OCI-LY7 (cell line): Measurements from ENCODE around the gene ANO10. TPM values are rescaled to one million over a fixed set of nuclear protein-coding genes. Genes with fewer than 3 reads are reported as not detected.

Experiments
- BruUV-seq: library from RNA; stranded (reverse); fragments of 400-500 nt; replicated peaks from 2 replicates; lab custom pipeline; 2021; lab: Mats Ljungman, UMichigan
- CTCF ChIA-PET: fragments of 300-600 bp; sonication (Branson Sonifier 250); formaldehyde crosslinking; loops from one replicate; lab custom pipeline; 2022; ENCODE audit warnings: antibody characterized with exemption; ENCODE audit not compliant: unreplicated experiment; lab: Charles Lee
- POLR2A ChIA-PET: fragments of 300-600 bp; sonication (Branson Sonifier 250); formaldehyde crosslinking; loops from one replicate; lab custom pipeline; 2022; ENCODE audit warnings: antibody characterized with exemption; lab: Charles Lee
- DNase-seq: peaks from one replicate; pipeline ENCODE4 v3.0.0-alpha.2; 2015; ENCODE audit warnings: low spot score
- H2AFZ ChIP-seq: fragments of 200-600 bp; sonication (generic), shearing (Covaris generic); 2 replicates; pipeline ENCODE4 v1.6.1; 2014; ENCODE audit warnings: mild to moderate bottlenecking, antibody characterized with exemption, low read length, moderate library complexity
- H3K27ac ChIP-seq: fragments of 200-600 bp; sonication (generic); 2 replicates; pipeline ENCODE4 v1.5.1; 2014; ENCODE audit warnings: mixed run types, low read depth, mild to moderate bottlenecking, moderate library complexity, low read length, inconsistent platforms; ENCODE audit not compliant: poor library complexity, severe bottlenecking
- H3K36me3 ChIP-seq: fragments of 200-600 bp; sonication (generic); 2 replicates; pipeline ENCODE4 v1.6.1; 2014; ENCODE audit warnings: mild to moderate bottlenecking, antibody characterized with exemption, low read length, moderate library complexity, mixed read lengths; ENCODE audit not compliant: insufficient read depth
- H3K4me1 ChIP-seq: fragments of 200-600 bp; sonication (generic); 2 replicates; pipeline ENCODE4 v1.5.1; 2014; ENCODE audit warnings: mild to moderate bottlenecking, low read length; ENCODE audit not compliant: insufficient read depth, poor library complexity, severe bottlenecking
- H3K4me2 ChIP-seq: fragments of 200-600 bp; sonication (generic); 2 replicates; pipeline ENCODE4 v1.6.1; 2014; ENCODE audit warnings: mild to moderate bottlenecking, low read length
- H3K4me3 ChIP-seq: fragments of 200-600 bp; sonication (generic); 2 replicates; pipeline ENCODE4 v1.5.1; 2014; ENCODE audit warnings: mild to moderate bottlenecking, low read depth, low read length; ENCODE audit not compliant: poor library complexity, severe bottlenecking
- H3K79me2 ChIP-seq: fragments of 200-600 bp; sonication (generic); 2 replicates; pipeline ENCODE4 v1.6.1; 2016; ENCODE audit warnings: low read depth, mild to moderate bottlenecking, low read length, moderate library complexity, mixed read lengths; ENCODE audit not compliant: insufficient read depth
- H3K9me2 ChIP-seq: fragments of 200-600 bp; sonication (generic); 2 replicates; pipeline ENCODE4 v1.6.1; 2016; ENCODE audit warnings: mild to moderate bottlenecking, low read length, mixed read lengths; ENCODE audit not compliant: insufficient read depth
- H3K9me3 ChIP-seq: fragments of 200-600 bp; sonication (generic); 2 replicates; pipeline ENCODE4 v1.6.1; 2014; ENCODE audit warnings: mild to moderate bottlenecking, mixed run types, low read length, mixed read lengths
- H4K20me1 ChIP-seq: fragments of 200-600 bp; sonication (generic); 2 replicates; pipeline ENCODE4 v1.6.1; 2014; ENCODE audit warnings: mild to moderate bottlenecking, antibody characterized with exemption, low read length, moderate library complexity, mixed read lengths; ENCODE audit not compliant: insufficient read depth
- EZH2phosphoT487 ChIP-seq: fragments of 200-600 bp; sonication (generic); IDR thresholded peaks from 2 replicates; pipeline ENCODE4 v1.6.1; 2018; ENCODE audit warnings: low read depth, borderline replicate concordance, mild to moderate bottlenecking, mixed run types, antibody characterized with exemption, low read length, moderate library complexity, mixed read lengths
- intact Hi-C: fragments of 100-400 bp; cut with micrococcal nuclease; formaldehyde crosslinking; loops from one replicate; pipeline ENCODE4 v1.10.0; 2022; ENCODE audit not compliant: unreplicated experiment
- total RNA-seq, 2 experiments: library from RNA; depleted of rRNA in 1 of 2; stranded (reverse); fragments of >200 nt in 1 of 2; shearing (Covaris generic) in 1 of 2; gene quantifications; 2 replicates each; pipeline ENCODE4 v1.2.3, GENCODE V29; 2014 to 2022
- TF ChIP-seq, protein P1 (sequence below): fragments of 200-600 bp; sonication (generic); conservative IDR thresholded peaks from 2 replicates; pipeline ENCODE4 v1.5.1; 2014; ENCODE audit warnings: mild to moderate bottlenecking, antibody characterized with exemption, low read length, moderate library complexity, mixed read lengths

Gene ANO10
- total RNA-seq, 2 experiments from 2014 or later, result 2.2 to 5.8 TPM

DNA sequence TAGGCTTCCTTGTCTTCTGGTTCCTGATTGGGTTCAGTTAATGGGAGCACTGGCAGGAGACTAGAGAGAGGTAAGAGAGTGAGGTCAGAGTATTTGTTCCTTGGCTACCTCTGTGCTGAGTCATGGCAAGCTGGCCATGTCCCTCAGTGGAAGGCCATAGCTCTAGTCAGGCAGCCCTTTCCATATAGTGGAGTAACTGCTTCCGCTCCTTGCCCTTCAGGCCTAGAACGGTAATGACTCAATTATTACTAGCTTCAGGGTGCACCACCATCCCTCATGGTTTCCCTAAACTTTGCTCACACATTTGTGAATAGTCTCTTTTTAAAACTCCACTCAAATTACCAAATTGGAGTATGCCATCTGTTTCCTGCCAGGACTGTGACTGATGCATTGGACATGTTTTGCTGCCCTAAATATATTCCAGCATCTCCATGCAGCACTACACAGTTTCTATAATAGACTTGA, 10.5 kb upstream of the ANO10 start:
- intact Hi-C loops, result no loop called here
- no peak overlapping the region for H3K27ac ChIP-seq
- H3K4me3 ChIP-seq, result no peak overlapping the region
- no peaks in the 10 kb centered on the region for H3K79me2 ChIP-seq
- no peaks in the 10 kb centered on the region for H3K9me3 ChIP-seq
- POLR2A ChIA-PET, result no interaction called here
- TF ChIP-seq, protein P1, sequence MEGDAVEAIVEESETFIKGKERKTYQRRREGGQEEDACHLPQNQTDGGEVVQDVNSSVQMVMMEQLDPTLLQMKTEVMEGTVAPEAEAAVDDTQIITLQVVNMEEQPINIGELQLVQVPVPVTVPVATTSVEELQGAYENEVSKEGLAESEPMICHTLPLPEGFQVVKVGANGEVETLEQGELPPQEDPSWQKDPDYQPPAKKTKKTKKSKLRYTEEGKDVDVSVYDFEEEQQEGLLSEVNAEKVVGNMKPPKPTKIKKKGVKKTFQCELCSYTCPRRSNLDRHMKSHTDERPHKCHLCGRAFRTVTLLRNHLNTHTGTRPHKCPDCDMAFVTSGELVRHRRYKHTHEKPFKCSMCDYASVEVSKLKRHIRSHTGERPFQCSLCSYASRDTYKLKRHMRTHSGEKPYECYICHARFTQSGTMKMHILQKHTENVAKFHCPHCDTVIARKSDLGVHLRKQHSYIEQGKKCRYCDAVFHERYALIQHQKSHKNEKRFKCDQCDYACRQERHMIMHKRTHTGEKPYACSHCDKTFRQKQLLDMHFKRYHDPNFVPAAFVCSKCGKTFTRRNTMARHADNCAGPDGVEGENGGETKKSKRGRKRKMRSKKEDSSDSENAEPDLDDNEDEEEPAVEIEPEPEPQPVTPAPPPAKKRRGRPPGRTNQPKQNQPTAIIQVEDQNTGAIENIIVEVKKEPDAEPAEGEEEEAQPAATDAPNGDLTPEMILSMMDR, result no peak
- TF ChIP-seq EZH2phosphoT487, result no peak
- H4K20me1 ChIP-seq, result no peaks in the 10 kb centered on the region
- no TSS peak for BruUV-seq
- no peaks in the 10 kb centered on the region for H3K9me2 ChIP-seq
- DNase-seq, result no peak
- no peaks in the 10 kb centered on the region for H3K4me1 ChIP-seq
- H3K4me2 ChIP-seq, result no peak overlapping the region
- H3K36me3 ChIP-seq, result no peaks in the 10 kb centered on the region
- CTCF ChIA-PET, result no interaction called here
- H2AFZ ChIP-seq, result no peak overlapping the region

DNA sequence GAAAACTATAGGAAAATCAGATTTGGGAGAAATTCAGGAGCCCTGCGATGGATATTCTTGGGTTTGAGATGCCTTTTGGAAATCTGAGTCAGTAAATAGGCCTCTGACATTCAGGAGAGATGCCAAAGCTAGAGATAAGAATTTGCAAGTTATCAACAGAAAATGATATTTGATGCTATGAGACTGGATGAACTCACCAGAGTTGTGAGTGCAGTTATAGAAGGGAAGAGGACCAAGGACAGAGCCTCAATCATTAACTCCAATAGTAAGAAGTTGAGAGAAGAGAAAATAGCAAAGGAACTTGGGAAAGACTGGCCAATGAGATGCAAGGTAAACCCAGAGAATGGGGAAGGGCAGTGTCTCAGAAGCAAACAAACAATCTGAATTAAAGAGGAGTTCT, 7.9 kb upstream of the ANO10 start:
- ChIA-PET POLR2A (no interaction called here), CTCF (no interaction called here)
- Histone ChIP-seq H2AFZ (no peak overlapping the region), H3K27ac (no peak overlapping the region), H3K9me2 (no peaks in the 10 kb centered on the region), H3K9me3 (no peaks in the 10 kb centered on the region), H3K36me3 (no peaks in the 10 kb centered on the region), H3K4me2 (no peak overlapping the region), H3K79me2 (no peaks in the 10 kb centered on the region), H4K20me1 (no peaks in the 10 kb centered on the region), H3K4me3 (no peak overlapping the region), H3K4me1 (no peaks in the 10 kb centered on the region)
- no peak for TF ChIP-seq EZH2phosphoT487
- TF ChIP-seq, protein P1, result no peak
- intact Hi-C loops, result no loop called here
- DNase-seq, result no peak
- BruUV-seq, result no TSS peak

DNA sequence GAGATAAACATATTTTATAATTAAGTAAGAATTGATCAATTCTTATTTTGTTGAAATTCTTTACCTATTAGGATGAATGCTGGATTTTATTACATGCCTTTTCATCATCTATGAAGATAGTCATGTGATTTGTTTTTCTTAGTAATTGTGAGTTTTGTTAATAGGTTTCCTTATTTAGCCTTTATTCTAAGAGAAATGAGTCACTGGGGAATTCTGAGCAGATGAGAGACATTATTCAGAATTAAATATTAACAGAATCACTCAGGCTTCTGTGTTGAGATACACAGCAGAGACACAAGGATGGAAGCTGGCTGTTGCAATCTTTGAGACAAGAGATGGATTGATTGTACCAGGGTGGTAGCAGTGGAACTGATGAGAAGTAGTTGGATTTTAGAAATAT, 7.4 kb upstream of the ANO10 start:
- TF ChIP-seq EZH2phosphoT487, result no peak
- TF ChIP-seq, protein P1, result no peak
- ChIA-PET POLR2A (no interaction called here), CTCF (no interaction called here)
- H4K20me1 ChIP-seq, result no peaks in the 10 kb centered on the region
- DNase-seq, result no peak
- H2AFZ ChIP-seq, result no peak overlapping the region
- no peaks in the 10 kb centered on the region for H3K4me1 ChIP-seq
- no peak overlapping the region for H3K4me2 ChIP-seq
- intact Hi-C loops, result no loop called here
- no peaks in the 10 kb centered on the region for H3K36me3 ChIP-seq
- no peaks in the 10 kb centered on the region for H3K79me2 ChIP-seq
- H3K9me2 ChIP-seq, result no peaks in the 10 kb centered on the region
- no peak overlapping the region for H3K4me3 ChIP-seq
- H3K9me3 ChIP-seq, result no peaks in the 10 kb centered on the region
- BruUV-seq, result no TSS peak
- no peak overlapping the region for H3K27ac ChIP-seq
